HAP-1 (cell line): ENCODE measurements around the gene NECAB2.

ENCODE experiments used
- DNase-seq, 2 experiments: peaks; one replicate each; pipeline ENCODE4 v3.0.0-alpha.2; 2016 to 2020; ENCODE audit warnings: low spot score in 2 of 2
- H3K27me3 ChIP-seq: fragments of 250-450 bp; sonication (Bioruptor Pico); 2 replicates; pipeline ENCODE4 v1.5.1; 2020; ENCODE audit warnings: low read depth, mild to moderate bottlenecking, moderate library complexity
- H3K36me3 ChIP-seq: fragments of 250-450 bp; sonication (Bioruptor Pico); replicated peaks from 2 replicates; pipeline ENCODE4 v1.5.1; 2020; ENCODE audit warnings: mild to moderate bottlenecking
- H3K4me1 ChIP-seq: fragments of 250-450 bp; sonication (Bioruptor Pico); 2 replicates; pipeline ENCODE4 v1.5.1; 2020; ENCODE audit warnings: mild to moderate bottlenecking
- H3K4me3 ChIP-seq: fragments of 250-450 bp; sonication (Bioruptor Pico); 2 replicates; pipeline ENCODE4 v1.5.1; 2020; ENCODE audit warnings: mild to moderate bottlenecking, moderate library complexity
- H3K9me3 ChIP-seq: fragments of 250-450 bp; sonication (Bioruptor Pico); 2 replicates; pipeline ENCODE4 v1.5.1; 2020; ENCODE audit warnings: mild to moderate bottlenecking, moderate library complexity
- in situ Hi-C: fragments of 300-500 bp; cut with MboI; formaldehyde crosslinking; loops from 3 replicates; pipeline ENCODE4 v1.14.3; 2020; ENCODE audit warnings: low sequenced_read_pairs, inconsistent platforms, mixed read lengths

The NECAB2 gene

DNA sequence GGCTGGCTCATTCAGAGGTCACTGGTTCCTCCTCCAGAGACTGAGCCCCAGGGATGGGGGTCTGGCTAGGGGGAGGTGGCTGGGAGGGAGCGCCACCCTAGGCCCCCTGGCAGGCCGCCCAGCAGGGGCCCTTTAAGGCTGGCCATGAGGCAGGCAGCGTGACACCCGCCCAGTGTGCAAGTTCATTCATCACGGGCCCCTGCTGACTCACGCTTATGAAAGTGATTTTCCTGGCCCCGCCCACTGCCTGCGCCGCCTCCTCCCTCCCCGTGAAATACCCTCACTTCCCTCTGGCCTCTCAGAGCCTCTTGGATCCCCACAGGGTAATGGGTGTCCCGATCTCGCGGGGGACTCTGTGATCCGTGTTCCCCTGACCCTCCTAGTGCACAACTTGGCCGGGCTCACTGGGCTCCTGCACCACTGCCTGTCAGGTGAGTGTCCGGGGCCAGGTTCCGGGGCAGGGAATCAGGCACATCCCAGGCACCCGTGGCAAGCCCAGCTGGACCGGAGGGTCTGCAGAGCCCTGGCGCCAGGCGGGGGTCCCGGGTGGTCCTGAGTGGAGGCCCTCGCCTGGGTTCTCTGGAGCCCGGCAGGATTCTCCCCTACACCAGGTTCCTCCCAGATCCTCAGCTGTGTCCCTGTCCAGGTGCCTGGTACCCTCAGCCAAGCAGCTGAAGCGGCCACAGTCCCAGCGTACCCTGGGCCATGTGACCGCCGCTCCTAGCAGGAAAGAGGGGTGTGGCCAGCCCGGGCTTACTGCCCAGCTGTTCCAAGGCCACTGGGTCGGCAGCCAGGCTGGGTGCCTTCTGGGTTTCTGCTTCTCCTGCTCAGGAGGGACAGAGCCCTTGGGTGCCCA is 14.9 kb upstream of the NECAB2 start, which contains the start of gene OSGIN1:
Gene OSGIN1, plus strand, starts transcription at position 301 of the 856 bp plus-strand sequence. CDS start 4,432 bp downstream, outside the sequence.
- in situ Hi-C loops = no loop called here
- DNase-seq = peak; percentile 90 to 96
- peaks cover 18% of the 10 kb centered on the region for H3K4me1 ChIP-seq

GRCh38 chr16:83953796-83954576 is 14.1 kb upstream of the NECAB2 start:
- peaks cover 4% of the 10 kb centered on the region for H3K36me3 ChIP-seq
- H3K4me1 ChIP-seq = peaks cover 18% of the 10 kb centered on the region
- in situ Hi-C loops = no loop called here
- H3K9me3 ChIP-seq = no peaks in the 10 kb centered on the region
- peak; percentile 62 to 69 for DNase-seq
- H3K4me3 ChIP-seq = peak overlapping the region; percentile 57
- H3K27me3 ChIP-seq = no peaks in the 10 kb centered on the region

More for the DNA sequence above, 14.9 kb upstream of the NECAB2 start, which contains the start of gene OSGIN1:
- Histone ChIP-seq H3K4me3 (peak within 1 kb of the TSS; percentile 57), H3K36me3 (peaks cover 4% of the 10 kb centered on the region; the same call in 1 of the 2 replicates), H3K27me3 (no peaks in the 10 kb centered on the region), H3K9me3 (no peaks in the 10 kb centered on the region)

DNA sequence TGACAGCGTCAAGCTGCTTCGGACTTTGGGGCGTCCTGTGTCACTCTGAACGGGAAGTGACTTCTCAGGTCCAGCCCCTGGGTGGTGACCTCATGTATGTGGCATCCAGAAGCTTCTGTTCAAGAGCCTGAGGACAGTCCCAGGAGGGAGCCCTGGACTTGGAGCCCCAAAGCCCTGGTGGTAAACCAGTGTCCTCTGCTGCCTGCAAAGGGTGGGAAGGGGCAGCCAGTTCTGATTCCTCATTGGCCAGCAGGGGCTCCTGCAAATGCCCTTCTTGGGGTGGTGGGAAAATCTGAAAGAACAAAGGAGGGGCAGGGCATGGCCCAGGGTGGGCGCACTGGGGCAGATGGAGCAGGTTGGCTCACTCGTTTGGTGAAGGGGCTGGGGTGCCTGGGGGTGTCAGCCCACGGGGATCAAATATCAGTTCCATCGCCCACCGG is 13.4 kb upstream of the NECAB2 start:
- in situ Hi-C loops = loop anchor here (5.0 kb wide), 1 partner anchor 108 kb away; no protein-coding TSS in a partner anchor
- Histone ChIP-seq H3K9me3 (no peaks in the 10 kb centered on the region), H3K27me3 (no peaks in the 10 kb centered on the region), H3K4me1 (peaks cover 18% of the 10 kb centered on the region), H3K4me3 (peak overlapping the region; percentile 57), H3K36me3 (peaks cover 10% of the 10 kb centered on the region)
- peak in 1 of 2 experiments; percentile 52 for DNase-seq

- Histone ChIP-seq H3K9me3 (no peaks in the 10 kb centered on the region), H3K4me3 (no peak overlapping the region), H3K27me3 (no peaks in the 10 kb centered on the region), H3K36me3 (peaks cover 13% of the 10 kb centered on the region), H3K4me1 (peaks cover 18% of the 10 kb centered on the region)
- DNase-seq = no peak
- in situ Hi-C loops = loop anchor here (5.0 kb wide), 1 partner anchor 107 kb away; no protein-coding TSS in a partner anchor
Measured at GRCh38 chr16:83955218-83956130, 12.6 kb upstream of the NECAB2 start.

DNA sequence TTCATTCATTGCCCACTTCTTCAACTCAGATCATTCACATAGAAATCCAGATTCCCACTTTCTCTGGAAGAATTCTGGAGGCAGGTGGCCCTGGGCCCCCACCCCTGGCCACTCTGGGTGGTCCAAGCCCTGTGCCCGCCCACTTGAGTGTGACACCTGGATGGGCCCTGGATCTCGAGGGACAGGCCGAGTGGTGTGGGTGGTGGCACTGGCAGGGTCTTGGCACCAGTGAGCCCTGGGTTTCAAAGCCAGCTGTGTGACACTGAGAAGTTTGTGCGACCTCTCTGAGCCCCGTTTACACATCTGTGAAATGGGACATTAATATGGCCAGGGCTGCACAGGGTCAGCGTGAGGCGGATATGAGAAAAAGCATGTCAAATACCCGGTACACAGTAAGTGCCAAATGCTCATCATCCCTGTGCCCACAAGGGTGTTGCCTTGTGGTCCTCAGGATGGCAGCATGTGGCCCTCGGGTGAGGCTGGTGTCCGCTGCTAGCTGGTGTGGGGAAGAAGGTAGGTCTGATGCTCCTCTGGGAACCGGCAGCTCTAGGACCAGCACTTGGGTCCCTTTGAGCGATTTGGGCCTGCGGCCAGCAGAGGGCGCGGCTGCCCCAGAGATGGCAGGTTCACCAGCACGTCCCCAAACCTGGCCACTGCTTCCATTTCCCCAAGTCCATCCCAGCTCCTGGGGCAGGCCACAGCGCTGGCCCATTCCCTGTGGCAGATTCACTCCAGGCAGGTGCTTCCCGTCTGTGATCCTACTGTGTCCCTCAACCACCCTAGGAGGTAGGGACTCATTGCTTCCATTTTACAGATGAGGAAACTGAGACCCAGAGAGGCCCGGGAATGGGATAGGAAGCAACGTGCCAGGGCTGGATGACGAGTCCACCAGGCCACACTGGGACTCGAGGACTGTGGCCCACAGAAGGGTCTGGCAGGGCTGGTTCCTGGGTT is 11.4 kb upstream of the NECAB2 start:
- in situ Hi-C loops = loop anchor here (5.0 kb wide), 1 partner anchor 106 kb away; no protein-coding TSS in a partner anchor
- peak; percentile 76 to 91 for DNase-seq
- H3K36me3 ChIP-seq = peaks cover 13% of the 10 kb centered on the region

GRCh38 chr16:83957296-83957855 is 10.7 kb upstream of the NECAB2 start:
- no peak for DNase-seq
- H3K4me3 ChIP-seq = no peak overlapping the region
- in situ Hi-C loops = loop anchor here (5.0 kb wide), 1 partner anchor 105 kb away; no protein-coding TSS in a partner anchor

More for the DNA sequence above, 11.4 kb upstream of the NECAB2 start:
- Histone ChIP-seq H3K27me3 (no peaks in the 10 kb centered on the region), H3K4me3 (no peak overlapping the region), H3K9me3 (no peaks in the 10 kb centered on the region), H3K4me1 (peaks cover 18% of the 10 kb centered on the region)

GRCh38 chr16:83958137-83958845 is 9.8 kb upstream of the NECAB2 start:
- H3K36me3 ChIP-seq = peaks cover 13% of the 10 kb centered on the region
- DNase-seq = no peak
- in situ Hi-C loops = loop anchor here (5.0 kb wide), 1 partner anchor 104 kb away; no protein-coding TSS in a partner anchor
- no peaks in the 10 kb centered on the region for H3K27me3 ChIP-seq
- H3K9me3 ChIP-seq = no peaks in the 10 kb centered on the region
- H3K4me1 ChIP-seq = peaks cover 11% of the 10 kb centered on the region
- no peak overlapping the region for H3K4me3 ChIP-seq

More at GRCh38 chr16:83957296-83957855, 10.7 kb upstream of the NECAB2 start:
- Histone ChIP-seq H3K9me3 (no peaks in the 10 kb centered on the region), H3K27me3 (no peaks in the 10 kb centered on the region), H3K36me3 (peaks cover 13% of the 10 kb centered on the region), H3K4me1 (peaks cover 16% of the 10 kb centered on the region)

- no peaks in the 10 kb centered on the region for H3K9me3 ChIP-seq
- H3K27me3 ChIP-seq = no peaks in the 10 kb centered on the region
- in situ Hi-C loops = loop anchor here (5.0 kb wide), 1 partner anchor 103 kb away; no protein-coding TSS in a partner anchor
- peaks cover 8% of the 10 kb centered on the region for H3K4me1 ChIP-seq
- no peak for DNase-seq
- H3K4me3 ChIP-seq = no peak overlapping the region
- peaks cover 13% of the 10 kb centered on the region for H3K36me3 ChIP-seq
Measured at GRCh38 chr16:83958846-83959565, 9.0 kb upstream of the NECAB2 start.

GRCh38 chr16:83959656-83960434 is 8.2 kb upstream of the NECAB2 start:
- no peak for DNase-seq
- H3K36me3 ChIP-seq = peaks cover 13% of the 10 kb centered on the region
- in situ Hi-C loops = loop anchor here (5.0 to 10.0 kb wide), 2 partner anchors 102 to 525 kb away; no protein-coding TSS in a partner anchor
- no peaks in the 10 kb centered on the region for H3K27me3 ChIP-seq
- H3K9me3 ChIP-seq = no peaks in the 10 kb centered on the region
- no peak overlapping the region for H3K4me3 ChIP-seq
- H3K4me1 ChIP-seq = no peaks in the 10 kb centered on the region
